ENCODE data around the gene RADIL.
A peak's percentile ranks its signal among the peaks of the same experiment; 100 is the strongest.

Gene RADIL

GRCh38 chr7:4779118-4779517 lies 104.4 kb downstream of the RADIL start:
- no peak for DNase-seq (ENCODE audit: low spot score)
- in situ Hi-C loops (cut with MboI; ENCODE audit: low sequenced_read_pairs, unreplicated experiment) = no loop called here
- TF ChIP-seq, protein P1, sequence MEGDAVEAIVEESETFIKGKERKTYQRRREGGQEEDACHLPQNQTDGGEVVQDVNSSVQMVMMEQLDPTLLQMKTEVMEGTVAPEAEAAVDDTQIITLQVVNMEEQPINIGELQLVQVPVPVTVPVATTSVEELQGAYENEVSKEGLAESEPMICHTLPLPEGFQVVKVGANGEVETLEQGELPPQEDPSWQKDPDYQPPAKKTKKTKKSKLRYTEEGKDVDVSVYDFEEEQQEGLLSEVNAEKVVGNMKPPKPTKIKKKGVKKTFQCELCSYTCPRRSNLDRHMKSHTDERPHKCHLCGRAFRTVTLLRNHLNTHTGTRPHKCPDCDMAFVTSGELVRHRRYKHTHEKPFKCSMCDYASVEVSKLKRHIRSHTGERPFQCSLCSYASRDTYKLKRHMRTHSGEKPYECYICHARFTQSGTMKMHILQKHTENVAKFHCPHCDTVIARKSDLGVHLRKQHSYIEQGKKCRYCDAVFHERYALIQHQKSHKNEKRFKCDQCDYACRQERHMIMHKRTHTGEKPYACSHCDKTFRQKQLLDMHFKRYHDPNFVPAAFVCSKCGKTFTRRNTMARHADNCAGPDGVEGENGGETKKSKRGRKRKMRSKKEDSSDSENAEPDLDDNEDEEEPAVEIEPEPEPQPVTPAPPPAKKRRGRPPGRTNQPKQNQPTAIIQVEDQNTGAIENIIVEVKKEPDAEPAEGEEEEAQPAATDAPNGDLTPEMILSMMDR (IDR thresholded peaks at IDR 0.05; ENCODE audit: borderline replicate concordance, control extremely low read depth, extremely low read depth, insufficient read depth, missing control alignments) = no peak

DNA sequence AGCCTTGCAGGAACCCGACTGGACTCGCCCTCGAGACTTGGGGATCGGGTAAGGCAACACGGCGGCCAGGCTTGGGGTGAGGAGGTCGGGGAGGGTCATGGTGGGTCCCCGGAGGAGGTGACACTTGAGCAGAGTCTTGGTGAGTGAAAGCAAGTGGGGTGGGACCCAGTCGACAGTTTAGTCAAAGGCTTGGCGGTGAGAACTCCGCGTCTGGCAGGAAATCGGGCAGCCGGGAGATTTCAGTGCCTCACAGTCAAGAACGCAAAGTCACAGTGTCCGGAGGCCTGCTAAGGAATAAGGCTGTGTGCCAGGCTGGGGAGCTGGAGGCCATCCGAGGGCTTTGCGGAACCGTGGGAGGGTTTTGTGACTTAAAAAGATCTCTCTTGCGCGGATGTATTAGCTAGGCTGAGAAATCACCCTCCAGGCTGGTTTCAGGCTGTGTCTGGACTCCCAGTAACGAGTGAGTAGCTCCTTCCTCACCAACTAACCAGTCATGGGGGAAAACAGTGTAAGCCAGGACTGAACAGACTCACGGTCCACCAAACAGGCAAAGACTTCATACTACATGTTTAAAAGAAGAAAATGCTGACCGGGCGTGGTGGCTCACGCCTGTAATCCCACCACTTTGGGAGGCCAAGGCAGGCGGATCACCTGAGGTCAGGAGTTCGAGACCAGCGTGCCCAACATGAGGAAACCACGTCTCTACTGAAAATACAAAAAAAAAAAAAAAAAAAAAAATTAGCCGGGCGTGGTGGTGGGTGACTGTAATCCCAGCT lies 107.5 kb downstream of the RADIL start:
- TF ChIP-seq, protein P1 (IDR thresholded peaks at IDR 0.05; ENCODE audit: borderline replicate concordance, control extremely low read depth, extremely low read depth, insufficient read depth, missing control alignments) = no peak
- no peak for DNase-seq (ENCODE audit: low spot score)
- in situ Hi-C loops (cut with MboI; ENCODE audit: low sequenced_read_pairs, unreplicated experiment) = no loop called here

DNA sequence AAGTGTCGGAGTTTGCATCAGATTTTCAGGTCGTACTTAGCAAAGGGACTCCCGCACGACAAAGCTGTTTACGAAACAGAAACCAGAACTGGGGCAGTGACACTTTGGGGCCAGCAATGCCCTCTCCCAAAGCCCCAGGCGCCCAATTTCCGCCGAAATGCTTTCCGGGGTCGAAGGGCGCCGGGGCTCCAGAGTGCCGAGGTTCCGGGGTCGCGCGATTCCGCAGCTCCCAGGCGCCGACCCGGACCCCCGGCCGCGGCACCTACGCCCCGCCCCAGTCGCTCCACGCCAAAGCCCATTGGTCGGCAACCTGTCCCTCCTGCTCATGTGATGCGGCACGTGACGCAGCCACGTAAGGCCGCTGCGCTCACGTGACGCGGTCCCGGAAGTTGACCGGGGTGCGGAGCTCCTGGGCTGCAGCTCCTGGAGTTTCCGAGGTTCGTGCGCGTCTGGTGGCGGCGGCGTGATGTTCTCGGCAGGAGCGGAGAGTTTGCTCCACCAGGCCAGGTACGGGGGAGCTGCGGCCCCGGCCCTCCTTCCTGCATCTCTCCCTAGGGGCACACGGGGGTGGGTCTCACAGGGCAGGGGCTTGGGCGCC lies 108.2 kb downstream of the RADIL start, which contains the start of gene AP5Z1:
TSS of gene AP5Z1 (plus strand) at position 374 of the 598 bp plus-strand sequence. CDS start at position 467, 93 bp downstream.
- in situ Hi-C loops (cut with MboI; ENCODE audit: low sequenced_read_pairs, unreplicated experiment) = no loop called here
- TF ChIP-seq, protein P1 (IDR thresholded peaks at IDR 0.05; ENCODE audit: borderline replicate concordance, control extremely low read depth, extremely low read depth, insufficient read depth, missing control alignments) = no peak
- DNase-seq (ENCODE audit: low spot score) = peak; percentile 100

GRCh38 chr7:4774658-4775249 lies 108.8 kb downstream of the RADIL start:
- in situ Hi-C loops (cut with MboI; ENCODE audit: low sequenced_read_pairs, unreplicated experiment) = loop anchor here (25.0 kb wide), 1 partner anchor 162 kb away; no protein-coding TSS in a partner anchor
- peak; percentile 68 for DNase-seq (ENCODE audit: low spot score)
- TF ChIP-seq, protein P1 (IDR thresholded peaks at IDR 0.05; ENCODE audit: borderline replicate concordance, control extremely low read depth, extremely low read depth, insufficient read depth, missing control alignments) = no peak

DNA sequence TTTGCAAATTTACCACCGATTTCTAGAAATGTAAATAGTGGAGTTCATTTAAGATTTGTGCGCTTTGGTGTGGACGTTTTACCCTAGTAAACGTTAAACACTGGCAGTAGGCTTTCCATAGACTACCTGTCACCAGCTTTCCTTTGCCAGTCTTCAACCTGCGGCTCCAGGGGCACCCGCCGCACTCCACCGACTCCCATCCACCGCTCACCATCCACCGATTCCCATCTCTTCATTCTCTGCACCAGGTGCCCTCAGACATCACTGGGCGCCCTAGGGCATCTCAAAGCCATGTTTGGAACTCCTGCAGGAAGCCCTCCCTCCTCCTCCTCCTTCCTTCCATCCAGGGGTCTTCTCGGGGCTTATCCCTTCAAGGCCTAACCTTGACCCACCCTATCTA lies 109.5 kb downstream of the RADIL start:
- DNase-seq (ENCODE audit: low spot score) = no peak
- in situ Hi-C loops (cut with MboI; ENCODE audit: low sequenced_read_pairs, unreplicated experiment) = loop anchor here (25.0 kb wide), 1 partner anchor 162 kb away; no protein-coding TSS in a partner anchor
- TF ChIP-seq, protein P1 (IDR thresholded peaks at IDR 0.05; ENCODE audit: borderline replicate concordance, control extremely low read depth, extremely low read depth, insufficient read depth, missing control alignments) = no peak

- TF ChIP-seq, protein P1 (IDR thresholded peaks at IDR 0.05; ENCODE audit: borderline replicate concordance, control extremely low read depth, extremely low read depth, insufficient read depth, missing control alignments) = no peak
- in situ Hi-C loops (cut with MboI; ENCODE audit: low sequenced_read_pairs, unreplicated experiment) = loop anchor here (25.0 kb wide), 1 partner anchor 160 kb away; no protein-coding TSS in a partner anchor
- DNase-seq (ENCODE audit: low spot score) = no peak
These were observed 111.2 kb downstream of the RADIL start for GRCh38 chr7:4772306-4772705.

All from GM13976 (cell line).